ENCODE data around the gene CDRT4. TPM values are rescaled to one million over a fixed set of nuclear protein-coding genes. Genes with fewer than 3 reads are reported as not detected.

The CDRT4 gene
- total RNA-seq, 1 experiment from 2014 or later: 6.2 TPM

DNA sequence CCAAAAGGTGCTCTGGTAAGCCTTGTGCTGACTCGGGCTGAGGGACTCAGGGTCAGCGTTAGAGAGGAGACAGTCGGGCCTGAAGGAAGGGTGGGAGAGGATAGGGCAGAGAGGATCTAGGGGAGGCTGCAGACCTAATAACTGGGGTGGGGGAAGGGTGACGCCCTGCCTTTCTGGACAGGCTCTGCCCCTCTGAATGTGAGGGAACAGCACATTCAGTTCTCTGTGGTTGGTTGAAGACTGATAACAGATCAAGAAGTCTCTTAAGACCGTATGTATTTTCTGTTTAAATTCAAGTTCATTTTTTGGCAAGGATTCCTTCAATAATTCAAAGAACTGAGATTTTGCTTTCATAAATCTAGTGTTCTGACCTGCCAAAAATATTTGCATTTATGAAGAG lies 69.8 kb downstream of the CDRT4 start:
- Histone ChIP-seq H3K27ac (ENCODE audit: low read depth, low read length) (no peak overlapping the region), H3K4me1 (ENCODE audit: control insufficient read depth in 1 of 2, insufficient read depth in 2 of 2, low read length in 2 of 2) (peaks cover 8 to 16% of the 10 kb centered on the region in 2 experiments), H3K9ac (ENCODE audit: low read length) (no peak overlapping the region), H3K4me2 (ENCODE audit: low read length) (0 out of 2 replicates have a peak overlapping the region, but pooled peaks have one; percentile 46), H3K9me3 (ENCODE audit: control insufficient read depth in 1 of 2, insufficient read depth in 1 of 2, low read depth in 1 of 2, low read length in 2 of 2) (no peaks in the 10 kb centered on the region), H4K20me1 (ENCODE audit: insufficient read depth) (no peaks in the 10 kb centered on the region), H3K36me3 (ENCODE audit: control insufficient read depth in 1 of 2, insufficient read depth in 2 of 2, low read length in 2 of 2) (no peaks in the 10 kb centered on the region), H3K9me2 (ENCODE audit: insufficient read depth) (no peaks in the 10 kb centered on the region), H3K27me3 (ENCODE audit: insufficient read depth, low read length) (no peaks in the 10 kb centered on the region), H3K4me3 (replicated peaks in 1 of 2; ENCODE audit: low read depth in 1 of 2, low read length in 2 of 2) (no peak overlapping the region), H3K79me2 (ENCODE audit: insufficient read depth, low read length) (no peaks in the 10 kb centered on the region), H2AFZ (ENCODE audit: low read depth, low read length, poor library complexity, severe bottlenecking) (no peak overlapping the region)
- no peak for DNase-seq (ENCODE audit: low read depth, low spot score)
- CTCF ChIA-PET: no interaction called here
- RAD21 ChIA-PET (ENCODE audit: low non-redundant PET in 1 of 2, low total read pairs in 2 of 2, uncharacterized antibody in 2 of 2, unreplicated experiment in 2 of 2): no interaction called here
- POLR2A ChIA-PET: no interaction called here
- no peak for ATAC-seq
- BruUV-seq (replicated peaks): no TSS peak
- intact Hi-C loops (cut with micrococcal nuclease): no loop called here
- TF ChIP-seq TCF7L2 (IDR thresholded peaks at IDR 0.05; ENCODE audit: borderline replicate concordance, extremely low read depth, insufficient read depth, insufficient read length) (no peak), REST (IDR thresholded peaks at IDR 0.05; ENCODE audit: low read depth) (no peak), EZH2 (IDR thresholded peaks at IDR 0.05) (no peak), POLR2AphosphoS5 (IDR thresholded peaks at IDR 0.05; ENCODE audit: low read depth, low read length) (no peak), MAX (IDR thresholded peaks at IDR 0.05) (no peak), POLR2A (IDR thresholded peaks at IDR 0.05; ENCODE audit: borderline replicate concordance, extremely low read depth, insufficient read depth, insufficient read length) (no peak), FOSL1 (IDR thresholded peaks at IDR 0.05; ENCODE audit: low read depth) (no peak), ZNF274 (IDR thresholded peaks at IDR 0.05; ENCODE audit: low read depth, low read length) (no peak), ZBTB33 (IDR thresholded peaks at IDR 0.05; ENCODE audit: extremely low read depth, insufficient replicate concordance, low read length) (no peak), CEBPB (IDR thresholded peaks at IDR 0.05; ENCODE audit: low read depth) (no peak), RAD21 (IDR thresholded peaks at IDR 0.05; ENCODE audit: low read depth) (no peak), ELF1 (IDR thresholded peaks at IDR 0.05; ENCODE audit: borderline replicate concordance, low read depth) (no peak)
- TF ChIP-seq, protein P1, sequence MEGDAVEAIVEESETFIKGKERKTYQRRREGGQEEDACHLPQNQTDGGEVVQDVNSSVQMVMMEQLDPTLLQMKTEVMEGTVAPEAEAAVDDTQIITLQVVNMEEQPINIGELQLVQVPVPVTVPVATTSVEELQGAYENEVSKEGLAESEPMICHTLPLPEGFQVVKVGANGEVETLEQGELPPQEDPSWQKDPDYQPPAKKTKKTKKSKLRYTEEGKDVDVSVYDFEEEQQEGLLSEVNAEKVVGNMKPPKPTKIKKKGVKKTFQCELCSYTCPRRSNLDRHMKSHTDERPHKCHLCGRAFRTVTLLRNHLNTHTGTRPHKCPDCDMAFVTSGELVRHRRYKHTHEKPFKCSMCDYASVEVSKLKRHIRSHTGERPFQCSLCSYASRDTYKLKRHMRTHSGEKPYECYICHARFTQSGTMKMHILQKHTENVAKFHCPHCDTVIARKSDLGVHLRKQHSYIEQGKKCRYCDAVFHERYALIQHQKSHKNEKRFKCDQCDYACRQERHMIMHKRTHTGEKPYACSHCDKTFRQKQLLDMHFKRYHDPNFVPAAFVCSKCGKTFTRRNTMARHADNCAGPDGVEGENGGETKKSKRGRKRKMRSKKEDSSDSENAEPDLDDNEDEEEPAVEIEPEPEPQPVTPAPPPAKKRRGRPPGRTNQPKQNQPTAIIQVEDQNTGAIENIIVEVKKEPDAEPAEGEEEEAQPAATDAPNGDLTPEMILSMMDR (IDR thresholded peaks at IDR 0.05 in 2 of 3, conservative IDR thresholded peaks at IDR 0.05 in 1 of 3; ENCODE audit: borderline replicate concordance in 1 of 3, insufficient read depth in 1 of 3, low read depth in 2 of 3, low read length in 2 of 3): no peak

All from HCT116 (cell line).